ENCODE data around the gene FBXL15.

FBXL15 gene

DNA sequence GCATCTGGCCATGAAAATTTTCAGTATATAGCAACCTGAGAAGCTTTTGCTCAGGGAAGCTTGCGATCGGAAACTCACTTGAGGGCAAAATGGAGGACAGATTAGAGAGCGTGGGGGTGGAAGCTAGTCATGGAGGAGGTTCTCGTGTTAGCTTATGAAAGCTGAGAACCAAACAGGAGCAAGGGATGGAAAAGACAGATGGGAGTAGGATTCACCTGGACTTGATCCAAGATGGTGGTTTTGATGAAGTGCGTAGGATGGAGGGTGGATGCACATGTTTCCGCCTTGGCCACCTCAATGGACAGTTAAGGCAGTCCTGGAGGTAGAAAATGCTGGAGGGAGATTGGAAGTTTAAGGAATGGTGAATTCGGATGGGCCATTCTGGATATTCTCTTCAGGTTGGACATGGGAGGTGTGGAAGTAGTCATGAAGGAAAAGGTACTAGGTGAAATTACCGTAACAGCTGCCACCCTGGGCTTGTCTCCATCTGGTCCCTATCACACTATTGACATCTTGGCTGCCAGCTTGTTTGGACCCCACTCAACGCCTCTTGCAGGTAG, 37.0 kb downstream of the FBXL15 start:
- no peak for DNase-seq (ENCODE audit: low read depth)

- no peak for DNase-seq (ENCODE audit: low read depth)
Observed at GRCh38 chr10:102458656-102459055, 38.0 kb downstream of the FBXL15 start.

DNA sequence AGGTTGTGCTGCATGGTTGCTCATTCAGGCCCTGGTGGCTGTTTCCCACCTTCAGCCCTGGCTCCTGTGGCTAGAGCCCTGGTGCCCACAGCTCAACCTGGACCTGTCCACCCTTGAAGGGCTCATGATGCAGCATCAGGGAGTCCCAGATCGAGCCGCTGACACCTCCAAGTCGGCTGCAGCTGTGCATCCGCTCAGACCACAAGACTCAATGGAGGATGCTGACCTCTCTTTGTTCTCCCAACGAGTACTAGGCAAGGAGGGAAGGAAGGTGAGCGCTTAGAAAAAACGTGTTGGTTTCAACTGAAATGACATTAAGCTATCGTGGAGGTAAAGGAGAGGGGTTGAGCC, 40.2 kb downstream of the FBXL15 start:
- no peak for DNase-seq (ENCODE audit: low read depth)

DNA sequence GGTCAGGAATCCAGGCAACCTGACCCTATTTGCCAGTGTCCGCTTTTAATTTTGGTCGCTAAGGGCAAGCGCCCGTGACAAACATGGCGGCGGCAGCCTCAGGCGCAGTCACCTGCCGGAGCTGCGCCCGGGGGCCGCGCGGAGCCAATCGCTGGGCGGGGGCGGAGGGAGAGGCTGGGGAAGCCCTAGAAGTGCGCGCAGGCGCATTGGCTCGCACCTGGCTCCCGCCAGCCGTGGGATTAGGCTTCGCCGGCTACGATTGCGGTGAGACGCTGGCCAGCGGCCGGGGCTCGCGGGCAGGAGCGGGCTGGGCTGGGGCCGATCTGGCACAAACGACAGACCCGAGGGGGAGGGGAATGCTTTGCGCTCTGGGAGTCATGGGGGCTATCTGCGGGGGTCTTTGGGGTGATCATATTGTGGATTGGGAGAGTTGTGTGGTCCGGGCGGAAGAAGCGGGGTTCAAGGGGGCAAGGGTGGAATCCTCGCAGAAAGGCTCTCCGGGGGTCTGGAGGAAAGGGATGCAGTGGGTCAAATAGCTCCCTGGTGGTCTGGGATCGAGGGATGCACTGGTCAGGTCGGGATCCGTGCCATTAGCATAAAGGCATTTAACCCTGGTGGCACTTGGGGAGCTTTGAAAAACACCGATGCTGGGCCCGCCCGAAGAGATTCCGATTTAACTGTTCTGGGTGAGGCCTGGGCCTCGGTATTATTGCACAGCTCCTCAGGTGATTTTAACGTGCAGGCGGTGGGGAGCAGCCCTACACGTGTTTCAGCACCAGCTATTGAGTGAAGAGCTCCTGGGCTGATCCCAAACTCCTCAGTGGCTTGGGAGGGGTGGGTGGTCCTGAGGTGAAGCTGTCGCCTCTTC, 40.8 kb downstream of the FBXL15 start:
- peak; percentile 47 for DNase-seq (ENCODE audit: low read depth)

DNA sequence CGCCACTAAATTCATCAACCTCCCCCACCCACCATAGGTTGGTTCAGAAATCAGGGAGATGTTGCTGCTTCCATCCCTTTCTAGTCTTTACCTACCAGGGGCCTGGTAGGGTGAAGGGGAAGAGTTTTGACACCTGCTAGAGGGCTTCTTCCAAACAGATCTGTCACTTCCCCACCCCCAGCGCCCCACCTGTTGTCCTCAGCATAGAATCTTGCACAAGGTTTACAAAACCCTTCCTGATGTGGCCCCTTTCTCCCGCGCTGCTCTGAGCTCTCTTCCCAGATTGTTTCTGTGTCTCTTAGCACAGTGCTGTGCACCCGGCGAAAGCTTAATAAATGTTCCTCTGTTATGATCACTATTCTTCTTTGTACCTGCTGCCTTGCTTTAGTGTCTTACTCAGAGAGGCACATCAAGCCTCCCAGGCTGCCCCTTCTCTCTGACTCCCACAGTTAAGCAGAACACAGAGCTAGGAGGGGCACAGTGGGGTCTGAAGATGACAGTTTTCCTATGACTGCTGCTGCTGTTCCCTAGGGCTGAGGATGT, 41.9 kb downstream of the FBXL15 start:
- DNase-seq (ENCODE audit: low read depth): no peak

GRCh38 chr10:102463983-102464382, 43.3 kb downstream of the FBXL15 start:
- DNase-seq (ENCODE audit: low read depth): no peak

GRCh38 chr10:102465466-102465865, 44.8 kb downstream of the FBXL15 start:
- DNase-seq (ENCODE audit: low read depth): no peak

DNA sequence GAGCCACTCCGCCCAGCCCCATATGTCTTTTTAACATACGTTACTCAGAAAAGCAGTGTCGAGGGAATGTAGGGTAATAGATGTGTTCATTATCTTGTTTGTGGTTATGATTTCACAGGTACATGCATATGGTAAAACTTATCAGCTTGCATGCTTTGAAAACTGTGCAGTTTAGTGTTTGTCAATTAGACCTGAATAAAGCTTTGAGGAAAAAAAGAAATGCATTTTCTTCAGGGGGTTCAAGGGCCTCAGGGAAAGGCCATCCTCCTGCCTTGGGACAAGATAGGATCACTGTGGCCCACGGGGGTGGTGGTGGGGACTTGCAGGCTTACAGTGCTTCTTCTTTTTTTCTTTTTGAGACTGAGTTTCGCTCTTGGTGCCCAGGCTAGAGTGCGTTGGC, 46.7 kb downstream of the FBXL15 start:
- no peak for DNase-seq (ENCODE audit: low read depth)

DNA sequence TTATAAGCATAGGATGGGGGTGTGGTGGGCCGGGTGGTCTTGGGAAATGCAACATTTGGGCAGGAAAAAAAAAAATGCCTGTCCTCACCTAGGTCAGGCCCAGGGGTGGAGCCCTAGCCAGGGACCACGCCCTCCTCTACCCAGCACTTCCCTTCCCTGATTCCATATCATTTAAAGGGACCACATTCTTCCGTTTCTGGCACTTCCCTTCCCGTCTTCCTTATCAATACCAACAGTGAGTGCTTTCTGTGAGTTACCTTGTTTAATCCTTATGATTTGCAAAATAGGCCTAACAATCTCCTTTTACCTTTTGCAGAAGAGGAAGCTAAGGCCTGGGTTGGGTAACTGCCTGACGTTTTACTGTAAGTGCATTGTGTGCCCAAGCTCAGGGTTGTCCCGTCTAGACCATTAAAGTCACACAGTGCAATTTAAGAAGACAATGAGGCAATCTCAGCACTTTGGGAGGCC, 47.4 kb downstream of the FBXL15 start:
- DNase-seq (ENCODE audit: low read depth): no peak

- peak; percentile 88 for DNase-seq (ENCODE audit: low read depth)
Observed at GRCh38 chr10:102468683-102469082, 48.0 kb downstream of the FBXL15 start.

DNA sequence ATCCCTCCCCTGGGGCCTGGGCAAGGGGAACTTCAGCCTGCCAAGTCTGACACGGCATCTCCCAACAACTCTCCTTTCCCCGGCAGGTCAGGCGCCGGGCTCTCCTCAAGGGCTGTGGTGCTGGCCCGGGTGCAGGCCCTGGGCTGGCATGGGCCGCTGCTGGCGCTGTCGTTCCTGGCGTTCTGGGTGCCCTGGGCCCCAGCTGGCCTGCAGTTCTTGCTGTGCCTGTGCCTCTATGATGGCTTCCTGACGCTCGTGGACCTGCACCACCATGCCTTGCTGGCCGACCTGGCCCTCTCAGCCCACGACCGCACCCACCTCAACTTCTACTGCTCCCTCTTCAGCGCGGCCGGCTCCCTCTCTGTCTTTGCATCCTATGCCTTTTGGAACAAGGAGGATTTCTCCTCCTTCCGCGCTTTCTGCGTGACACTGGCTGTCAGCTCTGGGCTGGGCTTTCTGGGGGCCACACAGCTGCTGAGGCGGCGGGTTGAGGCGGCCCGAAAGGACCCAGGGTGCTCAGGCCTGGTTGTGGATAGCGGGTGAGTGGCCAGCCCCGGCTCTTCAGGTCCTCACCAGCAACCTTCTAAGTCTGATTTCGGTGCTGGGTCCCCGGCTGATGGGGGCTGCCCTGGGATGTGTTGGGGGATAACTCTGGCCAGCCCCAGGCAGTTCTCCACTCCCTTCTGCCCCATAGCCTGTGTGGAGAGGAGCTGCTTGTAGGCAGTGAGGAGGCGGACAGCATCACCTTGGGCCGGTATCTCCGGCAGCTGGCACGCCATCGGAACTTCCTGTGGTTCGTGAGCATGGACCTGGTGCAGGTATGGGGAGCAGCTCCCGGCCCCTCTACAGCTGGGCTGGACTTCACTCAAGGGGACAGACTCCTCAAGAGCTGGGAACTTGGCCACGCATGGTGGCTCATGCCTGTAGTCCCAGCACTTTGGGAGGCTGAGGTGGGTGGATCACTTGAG, 50.2 kb downstream of the FBXL15 start:
- no peak for DNase-seq (ENCODE audit: low read depth)

Data from stromal cell of bone marrow (primary cell).